Omental fat pad (tissue), 4 donors: ENCODE measurements around the gene MARCHF3. TPM values are rescaled to one million over a fixed set of nuclear protein-coding genes. Genes with fewer than 3 reads are reported as not detected.

Experiments
- ATAC-seq: fragments of 150-250 bp; one replicate; pipeline ENCODE4 v1.9.1; 2016; ENCODE audit warnings: mild to moderate bottlenecking, moderate library complexity; ENCODE audit not compliant: low FRiP score
- DNase-seq: peaks from one replicate; pipeline ENCODE4 v3.0.0-alpha.2; 2019; ENCODE audit warnings: low spot score
- CTCF ChIP-seq, 3 donors: fragments of 450-650 bp; IDR thresholded peaks; one replicate each; pipeline ENCODE4 v1.5.1; 2016 to 2017; ENCODE audit warnings: antibody characterized with exemption in 3 of 3, mild to moderate bottlenecking in 3 of 3, moderate library complexity in 2 of 3
- total RNA-seq, 4 donors: library from RNA; depleted of rRNA; stranded (reverse); fragments of >200 nt; gene quantifications; one replicate each; pipeline ENCODE4 v1.1.0, GENCODE V29; 2016

The MARCHF3 gene
- total RNA-seq, 4 donors from 2014 or later, result 7.4 to 72.7 (median 16.2) TPM

GRCh38 chr5:126998895-126999570, 31.3 kb downstream of the MARCHF3 start:
- ATAC-seq, result no peak
- DNase-seq, result no peak

GRCh38 chr5:126998201-126998631, 32.1 kb downstream of the MARCHF3 start:
- no peak for TF ChIP-seq CTCF (IDR thresholded peaks at IDR 0.05)
- no peak for DNase-seq
- no peak for ATAC-seq

More at GRCh38 chr5:126998895-126999570, 31.3 kb downstream of the MARCHF3 start:
- no peak for TF ChIP-seq CTCF (IDR thresholded peaks at IDR 0.05)

GRCh38 chr5:126995689-126996088, 34.7 kb downstream of the MARCHF3 start:
- ATAC-seq (no peak), DNase-seq (no peak)
- no peak for TF ChIP-seq CTCF (IDR thresholded peaks at IDR 0.05)

- TF ChIP-seq CTCF (IDR thresholded peaks at IDR 0.05), result no peak
- ATAC-seq (no peak), DNase-seq (no peak)
Observed at GRCh38 chr5:126995039-126995438, 35.3 kb downstream of the MARCHF3 start.

- no peak for DNase-seq
- ATAC-seq, result no peak
- no peak for TF ChIP-seq CTCF (IDR thresholded peaks at IDR 0.05)
Observed at GRCh38 chr5:126994485-126994884, 35.9 kb downstream of the MARCHF3 start.

- ATAC-seq (no peak), DNase-seq (no peak)
- no peak for TF ChIP-seq CTCF (IDR thresholded peaks at IDR 0.05)
Observed at GRCh38 chr5:126988021-126988569, 42.3 kb downstream of the MARCHF3 start.
